ENCODE results near the gene MRPS9. TPM values are rescaled to one million over a fixed set of nuclear protein-coding genes. Genes with fewer than 3 reads are reported as not detected.

Gene MRPS9
- polyA plus RNA-seq, 1 donor: 59.9 TPM

- no peak for DNase-seq
Observed at GRCh38 chr2:105117565-105117964, 79.7 kb downstream of the MRPS9 start.

- no peak for DNase-seq
Observed at GRCh38 chr2:105118960-105119359, 81.1 kb downstream of the MRPS9 start.

GRCh38 chr2:105121434-105121833, 83.6 kb downstream of the MRPS9 start:
- no peak for DNase-seq

GRCh38 chr2:105125428-105125827, 87.6 kb downstream of the MRPS9 start:
- no peak for DNase-seq

GRCh38 chr2:105125920-105126319, 88.1 kb downstream of the MRPS9 start:
- DNase-seq: no peak

GRCh38 chr2:105126336-105126735, 88.5 kb downstream of the MRPS9 start:
- no peak for DNase-seq

GRCh38 chr2:105127289-105127915, 89.5 kb downstream of the MRPS9 start:
- DNase-seq: no peak

GRCh38 chr2:105129722-105130232, 91.9 kb downstream of the MRPS9 start:
- DNase-seq: no peak

- DNase-seq: no peak
Observed at GRCh38 chr2:105130546-105130945, 92.7 kb downstream of the MRPS9 start.

- no peak for DNase-seq
Observed at GRCh38 chr2:105134081-105134480, 96.2 kb downstream of the MRPS9 start.

GRCh38 chr2:105135436-105135835, 97.6 kb downstream of the MRPS9 start:
- DNase-seq: no peak

- no peak for DNase-seq
Observed at GRCh38 chr2:105136394-105136793, 98.5 kb downstream of the MRPS9 start.

GRCh38 chr2:105138643-105139042, 100.8 kb downstream of the MRPS9 start:
- DNase-seq: no peak

- DNase-seq: no peak
Observed at GRCh38 chr2:105139556-105140239, 101.8 kb downstream of the MRPS9 start.

- DNase-seq: peak; percentile 6
Observed at GRCh38 chr2:105140240-105140568, 102.3 kb downstream of the MRPS9 start.

GRCh38 chr2:105141099-105141614, 103.3 kb downstream of the MRPS9 start:
- no peak for DNase-seq

- DNase-seq: no peak
Observed at GRCh38 chr2:105142239-105142638, 104.4 kb downstream of the MRPS9 start.

GRCh38 chr2:105143094-105143466, 105.2 kb downstream of the MRPS9 start:
- DNase-seq: no peak

GRCh38 chr2:105143467-105144151, 105.7 kb downstream of the MRPS9 start:
- DNase-seq: peak; percentile 47

GRCh38 chr2:105144152-105144940, 106.5 kb downstream of the MRPS9 start:
- peak; percentile 3 for DNase-seq

GRCh38 chr2:105144941-105145300, 107.1 kb downstream of the MRPS9 start:
- no peak for DNase-seq

GRCh38 chr2:105149272-105149671, 111.4 kb downstream of the MRPS9 start:
- no peak for DNase-seq
